ENCODE data around the gene CNDP2.

Gene CNDP2

GRCh38 chr18:74453642-74454198 is 42.4 kb upstream of the CNDP2 start:
- Histone ChIP-seq H3F3A (ENCODE audit: insufficient read depth) (no peaks in the 10 kb centered on the region), H4K20me1 (ENCODE audit: low read depth, low read length) (no peaks in the 10 kb centered on the region), H3K79me2 (ENCODE audit: insufficient read depth, low read length) (no peaks in the 10 kb centered on the region), H3K9ac (ENCODE audit: low read length) (no peak overlapping the region), H3K4me2 (ENCODE audit: low read depth, low read length, poor library complexity, severe bottlenecking) (no peak overlapping the region), H2AFZ (ENCODE audit: low read depth, low read length, severe bottlenecking) (no peak overlapping the region), H3K27ac (ENCODE audit: low read depth, low read length) (no peak overlapping the region), H3K9me3 (ENCODE audit: insufficient read depth, low read length) (no peaks in the 10 kb centered on the region), H3K4me3 (ENCODE audit: insufficient read depth, low read length, poor library complexity, severe bottlenecking) (no peak overlapping the region), H3K9me2 (replicated peaks; ENCODE audit: insufficient read depth, low read length) (no peaks in the 10 kb centered on the region), H3K27me3 (ENCODE audit: low read length) (no peaks in the 10 kb centered on the region), H3K36me3 (ENCODE audit: low read length) (no peaks in the 10 kb centered on the region)
- TF ChIP-seq, protein P1, sequence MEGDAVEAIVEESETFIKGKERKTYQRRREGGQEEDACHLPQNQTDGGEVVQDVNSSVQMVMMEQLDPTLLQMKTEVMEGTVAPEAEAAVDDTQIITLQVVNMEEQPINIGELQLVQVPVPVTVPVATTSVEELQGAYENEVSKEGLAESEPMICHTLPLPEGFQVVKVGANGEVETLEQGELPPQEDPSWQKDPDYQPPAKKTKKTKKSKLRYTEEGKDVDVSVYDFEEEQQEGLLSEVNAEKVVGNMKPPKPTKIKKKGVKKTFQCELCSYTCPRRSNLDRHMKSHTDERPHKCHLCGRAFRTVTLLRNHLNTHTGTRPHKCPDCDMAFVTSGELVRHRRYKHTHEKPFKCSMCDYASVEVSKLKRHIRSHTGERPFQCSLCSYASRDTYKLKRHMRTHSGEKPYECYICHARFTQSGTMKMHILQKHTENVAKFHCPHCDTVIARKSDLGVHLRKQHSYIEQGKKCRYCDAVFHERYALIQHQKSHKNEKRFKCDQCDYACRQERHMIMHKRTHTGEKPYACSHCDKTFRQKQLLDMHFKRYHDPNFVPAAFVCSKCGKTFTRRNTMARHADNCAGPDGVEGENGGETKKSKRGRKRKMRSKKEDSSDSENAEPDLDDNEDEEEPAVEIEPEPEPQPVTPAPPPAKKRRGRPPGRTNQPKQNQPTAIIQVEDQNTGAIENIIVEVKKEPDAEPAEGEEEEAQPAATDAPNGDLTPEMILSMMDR (IDR thresholded peaks at IDR 0.05; ENCODE audit: insufficient read depth, low read length, poor library complexity, severe bottlenecking): no peak
- TF ChIP-seq EZH2phosphoT487 (conservative IDR thresholded peaks at IDR 0.05; ENCODE audit: low read length): no peak

DNA sequence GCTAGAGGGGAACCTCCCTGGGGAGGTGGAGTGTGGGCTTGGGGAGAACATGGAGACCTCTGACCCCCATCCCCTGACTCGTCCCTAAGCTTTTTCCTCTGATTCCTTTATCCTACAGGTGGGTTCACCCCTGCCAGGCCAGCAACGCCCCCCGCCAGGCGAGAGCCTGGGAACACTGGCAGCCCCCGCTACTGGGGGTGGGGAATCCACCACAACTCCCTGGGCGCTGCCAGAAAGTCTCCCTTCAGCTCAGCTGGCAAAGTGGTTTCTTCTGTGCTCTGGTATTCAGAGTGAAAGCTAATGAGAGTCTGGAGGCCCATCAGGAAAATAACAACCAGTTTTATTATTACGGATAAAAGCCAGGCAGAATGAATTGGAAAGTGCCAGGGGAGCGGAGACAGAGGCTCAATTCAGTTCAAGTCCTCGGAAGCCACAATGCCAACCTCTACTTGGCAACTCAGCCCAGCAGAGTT is 41.8 kb upstream of the CNDP2 start:
- no peak overlapping the region for H3K9ac ChIP-seq (ENCODE audit: low read length)
- no peaks in the 10 kb centered on the region for H3K27me3 ChIP-seq (ENCODE audit: low read length)
- TF ChIP-seq, protein P1 (IDR thresholded peaks at IDR 0.05; ENCODE audit: insufficient read depth, low read length, poor library complexity, severe bottlenecking): no peak
- TF ChIP-seq EZH2phosphoT487 (conservative IDR thresholded peaks at IDR 0.05; ENCODE audit: low read length): no peak
- no peak overlapping the region for H3K4me2 ChIP-seq (ENCODE audit: low read depth, low read length, poor library complexity, severe bottlenecking)
- H3K4me3 ChIP-seq (ENCODE audit: insufficient read depth, low read length, poor library complexity, severe bottlenecking): no peak overlapping the region
- H4K20me1 ChIP-seq (ENCODE audit: low read depth, low read length): no peaks in the 10 kb centered on the region
- H3K79me2 ChIP-seq (ENCODE audit: insufficient read depth, low read length): no peaks in the 10 kb centered on the region
- no peaks in the 10 kb centered on the region for H3K9me3 ChIP-seq (ENCODE audit: insufficient read depth, low read length)
- H3K36me3 ChIP-seq (ENCODE audit: low read length): no peaks in the 10 kb centered on the region
- H3F3A ChIP-seq (ENCODE audit: insufficient read depth): no peaks in the 10 kb centered on the region
- H3K9me2 ChIP-seq (replicated peaks; ENCODE audit: insufficient read depth, low read length): no peaks in the 10 kb centered on the region
- no peak overlapping the region for H3K27ac ChIP-seq (ENCODE audit: low read depth, low read length)
- H2AFZ ChIP-seq (ENCODE audit: low read depth, low read length, severe bottlenecking): no peak overlapping the region

GRCh38 chr18:74455386-74455785 is 40.8 kb upstream of the CNDP2 start:
- H2AFZ ChIP-seq (ENCODE audit: low read depth, low read length, severe bottlenecking): no peak overlapping the region
- H3K9me3 ChIP-seq (ENCODE audit: insufficient read depth, low read length): no peaks in the 10 kb centered on the region
- no peaks in the 10 kb centered on the region for H3K9me2 ChIP-seq (replicated peaks; ENCODE audit: insufficient read depth, low read length)
- H3K36me3 ChIP-seq (ENCODE audit: low read length): no peaks in the 10 kb centered on the region
- H3K27me3 ChIP-seq (ENCODE audit: low read length): no peaks in the 10 kb centered on the region
- H3K9ac ChIP-seq (ENCODE audit: low read length): no peak overlapping the region
- H3K4me3 ChIP-seq (ENCODE audit: insufficient read depth, low read length, poor library complexity, severe bottlenecking): no peak overlapping the region
- no peak overlapping the region for H3K27ac ChIP-seq (ENCODE audit: low read depth, low read length)
- H4K20me1 ChIP-seq (ENCODE audit: low read depth, low read length): no peaks in the 10 kb centered on the region
- H3F3A ChIP-seq (ENCODE audit: insufficient read depth): no peaks in the 10 kb centered on the region
- TF ChIP-seq, protein P1 (IDR thresholded peaks at IDR 0.05; ENCODE audit: insufficient read depth, low read length, poor library complexity, severe bottlenecking): no peak
- TF ChIP-seq EZH2phosphoT487 (conservative IDR thresholded peaks at IDR 0.05; ENCODE audit: low read length): no peak
- H3K4me2 ChIP-seq (ENCODE audit: low read depth, low read length, poor library complexity, severe bottlenecking): no peak overlapping the region
- H3K79me2 ChIP-seq (ENCODE audit: insufficient read depth, low read length): no peaks in the 10 kb centered on the region

Data from SU-DHL-6 (cell line).